Measurements from ENCODE around the gene PTPRM.

PTPRM gene

GRCh38 chr18:7676253-7676873, 109.2 kb downstream of the PTPRM start:
- no peak for DNase-seq

DNA sequence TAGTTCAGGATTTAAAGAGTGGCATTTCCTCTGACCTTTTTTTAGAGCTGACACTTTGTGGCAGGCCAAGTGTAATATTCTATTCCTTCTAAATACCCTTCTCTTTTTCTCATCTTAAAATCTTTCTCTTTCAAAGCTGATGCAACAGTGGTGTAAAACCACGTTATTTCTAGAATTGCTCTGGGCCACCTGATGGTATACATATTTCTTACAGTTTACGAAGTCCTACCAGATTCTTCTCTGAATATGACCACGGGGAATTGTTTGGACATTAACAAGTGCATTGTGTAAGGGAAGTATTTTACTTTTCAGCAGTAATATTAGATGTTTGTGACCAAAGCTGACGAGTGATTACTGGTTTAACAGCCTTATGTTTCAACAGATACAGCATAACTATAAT, 109.9 kb downstream of the PTPRM start:
- no peak for DNase-seq

GRCh38 chr18:7677424-7677823, 110.3 kb downstream of the PTPRM start:
- no peak for DNase-seq

- no peak for DNase-seq
Observed at GRCh38 chr18:7678389-7678788, 111.3 kb downstream of the PTPRM start.

- no peak for DNase-seq
Observed at GRCh38 chr18:7678801-7679200, 111.7 kb downstream of the PTPRM start.

- no peak for DNase-seq
Observed at GRCh38 chr18:7681298-7681697, 114.2 kb downstream of the PTPRM start.

DNA sequence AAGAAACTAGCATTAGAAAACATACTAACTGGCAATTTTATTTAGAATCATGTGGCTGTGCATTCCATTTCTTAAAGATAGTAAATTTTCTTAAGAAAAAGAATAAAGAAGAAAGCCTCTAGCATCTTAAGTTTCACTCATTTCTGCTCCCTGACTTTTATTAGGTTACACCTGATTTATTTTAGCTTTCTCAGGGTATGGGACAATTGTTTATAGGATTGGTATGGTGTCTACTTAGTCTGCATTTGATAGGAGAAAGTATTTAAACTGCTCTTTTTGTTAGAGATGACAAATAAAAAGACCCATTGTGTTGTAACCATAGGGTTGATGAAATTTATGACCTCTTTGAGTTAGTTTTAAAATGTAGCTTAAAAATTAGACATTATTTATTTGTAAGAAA, 115.2 kb downstream of the PTPRM start:
- DNase-seq: no peak

DNA sequence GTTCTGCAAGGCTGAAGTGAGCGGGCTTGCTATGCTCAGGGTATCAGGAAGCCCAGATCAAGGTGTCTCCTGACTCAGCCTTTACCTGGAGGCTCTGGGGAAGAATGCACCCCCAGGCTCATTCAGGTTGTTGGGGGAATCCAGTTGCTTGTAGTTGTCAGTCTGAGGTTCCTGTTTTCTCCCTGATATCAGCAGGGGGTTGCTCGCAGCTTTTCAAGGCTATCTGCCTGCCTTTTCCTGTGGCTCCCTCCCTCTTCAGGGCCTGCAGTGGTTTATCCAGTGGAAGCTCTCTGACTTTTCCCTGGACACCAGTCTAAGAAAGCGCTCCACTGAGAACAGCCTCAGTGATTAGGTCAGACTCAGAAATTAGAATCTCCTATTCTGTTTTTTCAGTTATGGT, 116.6 kb downstream of the PTPRM start:
- no peak for DNase-seq

DNA sequence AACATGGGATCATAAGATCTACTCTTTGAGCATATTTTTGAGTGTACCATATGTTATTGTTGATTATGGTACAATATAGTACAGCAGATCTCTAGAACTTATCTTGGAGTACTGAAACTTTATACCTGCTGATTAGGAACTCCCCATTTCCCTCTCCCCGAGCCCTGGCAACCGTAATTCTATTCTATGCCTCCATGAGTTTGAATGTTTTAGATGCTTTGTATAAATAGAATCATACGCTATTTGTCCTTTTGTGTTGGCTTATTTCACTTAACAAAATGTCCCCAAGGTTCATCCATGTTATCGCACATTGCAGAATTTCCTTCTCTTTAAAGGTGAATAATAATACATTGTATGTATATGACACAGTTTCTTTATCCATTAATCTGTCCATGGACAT, 117.2 kb downstream of the PTPRM start:
- no peak for DNase-seq

- DNase-seq: no peak
Observed at GRCh38 chr18:7684966-7685365, 117.8 kb downstream of the PTPRM start.

- no peak for DNase-seq
Observed at GRCh38 chr18:7686278-7686677, 119.2 kb downstream of the PTPRM start.

GRCh38 chr18:7688580-7688979, 121.5 kb downstream of the PTPRM start:
- DNase-seq: no peak

- no peak for DNase-seq
Observed at GRCh38 chr18:7691206-7691605, 124.1 kb downstream of the PTPRM start.

GRCh38 chr18:7696780-7697179, 129.7 kb downstream of the PTPRM start:
- DNase-seq: no peak

DNA sequence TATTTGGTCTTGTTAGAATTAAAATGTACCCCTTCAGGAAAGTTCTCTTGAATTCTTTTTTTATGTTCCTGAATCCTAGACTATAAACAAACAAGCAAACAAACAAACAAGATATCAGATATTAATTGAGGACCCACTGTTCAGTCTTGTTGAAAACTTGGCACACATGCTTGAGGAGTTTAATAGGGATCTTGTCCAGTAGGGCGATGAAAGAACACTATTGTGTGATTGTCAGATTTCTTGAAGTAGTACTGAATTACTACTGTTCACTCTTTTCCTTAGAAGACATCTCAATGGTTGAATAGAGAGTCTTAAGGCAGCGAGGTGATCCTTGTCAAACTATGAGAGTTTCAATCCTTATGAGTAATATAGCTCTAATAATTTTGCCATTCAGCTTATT, 130.2 kb downstream of the PTPRM start:
- DNase-seq: no peak

GRCh38 chr18:7711495-7711894, 144.4 kb downstream of the PTPRM start:
- DNase-seq: no peak

DNA sequence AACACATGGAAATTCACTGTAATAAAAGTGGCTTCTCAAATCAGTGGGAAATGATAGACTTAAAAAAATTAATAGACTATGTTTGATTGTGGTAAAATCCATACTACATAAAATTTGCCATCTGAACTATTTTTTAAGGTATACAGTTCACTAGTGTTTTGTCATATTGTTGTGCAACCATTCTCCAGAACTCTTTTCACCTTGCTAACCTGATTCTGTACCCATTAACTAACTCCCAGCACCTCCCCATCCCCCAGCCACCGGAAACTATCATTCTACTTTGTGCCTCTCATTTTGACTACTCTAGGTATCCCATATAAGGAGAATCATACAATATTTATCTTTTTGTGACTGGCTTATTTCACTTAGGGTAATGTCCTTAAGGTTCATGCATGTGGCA, 153.3 kb downstream of the PTPRM start:
- no peak for DNase-seq

DNA sequence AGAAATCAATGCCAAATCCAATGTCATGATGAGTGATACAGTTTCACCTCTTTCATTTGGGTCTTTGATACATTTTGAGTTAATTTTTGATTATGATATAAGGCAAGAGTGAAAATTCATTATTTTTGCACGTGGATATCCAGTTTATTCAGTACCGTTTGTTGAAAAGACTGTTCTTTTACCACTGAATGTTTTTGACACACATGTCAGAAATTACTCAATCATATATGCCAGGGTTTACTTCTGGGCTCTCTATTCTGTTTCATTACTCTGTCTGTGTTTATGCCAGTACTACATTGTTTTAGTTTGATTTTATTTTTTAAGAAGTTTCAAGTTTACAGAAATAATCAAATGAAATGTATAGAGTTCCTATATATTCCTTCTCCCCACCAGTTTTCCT, 154.4 kb downstream of the PTPRM start:
- DNase-seq: no peak

DNA sequence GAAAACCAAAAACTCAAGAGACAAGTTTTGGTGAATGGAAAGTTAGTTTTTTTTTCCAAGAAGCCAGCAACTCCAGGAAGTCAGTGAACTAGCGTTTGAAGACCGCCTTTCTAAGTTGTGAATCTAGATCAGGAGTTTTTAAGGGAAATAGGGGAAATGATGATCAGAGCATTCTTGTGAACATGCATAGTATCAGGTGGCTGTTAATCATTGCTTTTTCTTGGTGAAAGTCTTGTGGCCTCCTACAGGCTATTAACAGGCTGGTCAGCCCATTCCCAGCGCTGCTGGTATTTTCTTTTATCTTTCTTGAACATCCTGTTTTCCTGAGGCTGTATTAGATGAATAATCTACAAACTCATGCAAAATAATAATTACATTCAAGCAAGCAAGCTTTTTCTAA, 155.8 kb downstream of the PTPRM start:
- no peak for DNase-seq

DNA sequence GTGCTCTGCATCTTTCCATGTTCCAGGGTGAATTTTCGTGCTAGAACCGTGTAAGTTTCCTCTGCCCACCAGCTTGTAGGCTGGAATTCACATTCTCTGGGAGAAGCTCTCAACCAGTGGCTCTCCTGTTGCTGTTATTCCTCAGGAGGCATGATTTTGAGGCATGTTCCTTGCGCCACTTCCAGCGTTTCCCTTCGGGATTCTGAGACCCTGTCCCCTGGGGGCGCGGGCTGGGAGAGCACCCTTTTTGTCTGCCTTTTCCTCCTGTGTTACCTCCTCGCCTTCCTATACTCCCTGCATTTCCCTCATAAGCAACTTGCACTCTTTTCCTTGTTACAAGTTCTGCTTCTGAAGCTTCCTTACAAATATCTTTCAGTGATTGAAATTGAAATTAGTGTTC, 156.4 kb downstream of the PTPRM start:
- DNase-seq: no peak

DNA sequence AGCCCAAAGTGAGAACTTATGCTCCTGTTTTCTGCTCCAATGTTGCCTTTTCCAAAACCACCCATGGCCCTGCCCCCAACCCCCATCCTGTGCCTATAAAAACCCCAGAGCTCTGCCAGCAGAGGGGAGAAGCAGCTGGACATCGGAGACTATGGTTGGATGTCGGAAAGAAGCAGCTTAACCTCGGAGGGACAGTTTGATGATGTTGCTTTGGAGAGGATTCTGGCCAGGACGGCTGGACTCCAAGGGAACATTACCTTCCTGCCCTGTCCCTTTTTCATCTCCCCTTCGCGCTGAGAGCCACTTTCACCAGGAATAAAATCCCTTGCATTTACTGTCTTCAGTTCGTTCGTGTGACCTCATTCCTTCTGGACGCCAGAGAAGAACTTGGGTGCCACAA, 158.4 kb downstream of the PTPRM start:
- no peak for DNase-seq

GRCh38 chr18:7725897-7726296, 158.8 kb downstream of the PTPRM start:
- DNase-seq: no peak

DNA sequence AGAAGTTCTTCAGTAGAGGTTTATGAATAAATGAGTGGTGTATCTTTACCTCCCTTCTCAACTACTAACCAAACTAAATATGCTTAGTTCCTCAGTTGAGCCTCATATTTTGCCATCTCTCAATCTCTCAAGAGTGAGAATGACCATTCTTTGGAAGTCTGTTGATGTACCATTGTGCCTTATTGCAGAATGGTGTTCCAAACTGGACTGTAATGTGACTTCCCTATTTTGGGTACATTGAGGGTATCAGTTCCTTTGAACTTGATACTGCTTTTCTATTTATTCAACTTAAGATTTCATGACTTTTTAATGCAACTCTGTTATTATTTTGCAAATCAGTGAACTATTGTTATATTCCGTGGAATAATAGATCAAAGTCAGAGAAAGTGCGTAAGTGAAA, 159.4 kb downstream of the PTPRM start:
- DNase-seq: no peak

- no peak for DNase-seq
Observed at GRCh38 chr18:7727361-7728076, 160.4 kb downstream of the PTPRM start.

DNA sequence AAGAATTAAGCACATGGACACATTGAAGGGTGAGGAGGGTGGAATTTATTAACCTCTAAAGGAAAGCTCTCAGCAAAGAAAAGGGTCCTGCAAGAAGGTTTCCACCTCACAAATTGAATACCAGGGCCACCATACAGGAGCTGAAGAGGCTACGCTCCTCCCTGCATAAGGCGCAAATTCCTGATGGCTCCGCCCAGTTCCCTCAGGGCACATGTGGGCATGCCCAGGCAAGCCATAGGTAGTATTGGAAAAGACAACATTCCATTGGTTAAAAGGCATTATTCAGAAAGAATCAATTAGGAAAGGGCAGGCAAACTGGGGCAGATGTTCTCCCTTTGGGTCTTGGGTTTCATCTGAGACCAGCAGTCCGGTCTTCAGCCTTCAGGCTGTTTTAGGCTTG, 161.2 kb downstream of the PTPRM start:
- DNase-seq: no peak

Measured in NCI-H1092 (cell line).